Measurements from ENCODE around the gene ZNF283. TPM values are rescaled to one million over a fixed set of nuclear protein-coding genes. Genes with fewer than 3 reads are reported as not detected.
A peak's percentile ranks its signal among the peaks of the same experiment; 100 is the strongest.

Gene ZNF283
- total and polyA plus RNA-seq, 9 of the 15 experiments (the other 6 are each of a cell fraction or from before 2014, with no cell fraction given) = 6.0 to 19.5 (median 9.8) TPM

DNA sequence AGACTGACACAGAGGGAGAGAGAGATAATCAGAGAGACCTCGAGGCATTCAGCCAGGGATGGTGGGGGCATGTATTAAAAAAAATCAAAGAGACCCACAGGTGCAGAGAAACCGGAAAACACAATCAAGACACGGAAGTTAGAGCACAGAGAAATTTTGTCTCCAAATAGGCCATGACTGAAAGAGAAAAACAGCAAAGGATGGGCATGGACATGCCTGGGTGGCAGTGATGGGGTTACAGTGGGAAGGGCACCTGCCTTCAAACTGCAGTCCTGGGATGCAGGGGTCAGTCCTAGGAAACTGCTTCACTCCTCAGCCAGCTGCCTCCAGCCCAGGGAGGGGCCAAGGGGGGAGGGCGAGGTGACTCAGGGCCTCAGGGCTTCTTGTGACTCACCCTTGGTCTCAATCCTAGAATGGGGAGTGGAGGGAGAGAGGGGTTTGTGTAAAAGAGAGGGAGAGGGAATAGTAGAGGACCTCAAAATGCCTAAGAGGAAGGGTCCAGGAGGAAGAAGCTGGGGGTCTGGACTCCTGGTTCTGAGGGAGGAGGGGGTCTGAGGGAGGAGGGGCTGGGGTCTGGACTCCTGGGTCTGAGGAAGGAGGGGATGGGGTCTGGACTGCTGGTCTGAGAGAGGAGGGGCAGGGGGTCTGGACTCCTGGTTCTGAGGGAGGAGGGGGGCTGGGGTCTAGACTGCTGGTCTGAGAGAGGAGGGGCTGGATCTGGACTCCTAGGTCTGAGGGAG, 42.7 kb upstream of the ZNF283 start (continued):
- TF ChIP-seq, protein P1, sequence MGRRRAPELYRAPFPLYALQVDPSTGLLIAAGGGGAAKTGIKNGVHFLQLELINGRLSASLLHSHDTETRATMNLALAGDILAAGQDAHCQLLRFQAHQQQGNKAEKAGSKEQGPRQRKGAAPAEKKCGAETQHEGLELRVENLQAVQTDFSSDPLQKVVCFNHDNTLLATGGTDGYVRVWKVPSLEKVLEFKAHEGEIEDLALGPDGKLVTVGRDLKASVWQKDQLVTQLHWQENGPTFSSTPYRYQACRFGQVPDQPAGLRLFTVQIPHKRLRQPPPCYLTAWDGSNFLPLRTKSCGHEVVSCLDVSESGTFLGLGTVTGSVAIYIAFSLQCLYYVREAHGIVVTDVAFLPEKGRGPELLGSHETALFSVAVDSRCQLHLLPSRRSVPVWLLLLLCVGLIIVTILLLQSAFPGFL (CRISPR knock-in tag; IDR thresholded peaks at IDR 0.05) = no peak
- no peak; the same call in 1 of the 2 replicates for TF ChIP-seq CXXC5 (CRISPR knock-in tag; IDR thresholded peaks at IDR 0.05)
- TF ChIP-seq PCBP1 (IDR thresholded peaks at IDR 0.05; ENCODE audit: low read depth, low read length, poor library complexity, severe bottlenecking) = no peak
- no peak for TF ChIP-seq CBX1 (IDR thresholded peaks at IDR 0.05; ENCODE audit: low read depth)
- TF ChIP-seq, protein P2, sequence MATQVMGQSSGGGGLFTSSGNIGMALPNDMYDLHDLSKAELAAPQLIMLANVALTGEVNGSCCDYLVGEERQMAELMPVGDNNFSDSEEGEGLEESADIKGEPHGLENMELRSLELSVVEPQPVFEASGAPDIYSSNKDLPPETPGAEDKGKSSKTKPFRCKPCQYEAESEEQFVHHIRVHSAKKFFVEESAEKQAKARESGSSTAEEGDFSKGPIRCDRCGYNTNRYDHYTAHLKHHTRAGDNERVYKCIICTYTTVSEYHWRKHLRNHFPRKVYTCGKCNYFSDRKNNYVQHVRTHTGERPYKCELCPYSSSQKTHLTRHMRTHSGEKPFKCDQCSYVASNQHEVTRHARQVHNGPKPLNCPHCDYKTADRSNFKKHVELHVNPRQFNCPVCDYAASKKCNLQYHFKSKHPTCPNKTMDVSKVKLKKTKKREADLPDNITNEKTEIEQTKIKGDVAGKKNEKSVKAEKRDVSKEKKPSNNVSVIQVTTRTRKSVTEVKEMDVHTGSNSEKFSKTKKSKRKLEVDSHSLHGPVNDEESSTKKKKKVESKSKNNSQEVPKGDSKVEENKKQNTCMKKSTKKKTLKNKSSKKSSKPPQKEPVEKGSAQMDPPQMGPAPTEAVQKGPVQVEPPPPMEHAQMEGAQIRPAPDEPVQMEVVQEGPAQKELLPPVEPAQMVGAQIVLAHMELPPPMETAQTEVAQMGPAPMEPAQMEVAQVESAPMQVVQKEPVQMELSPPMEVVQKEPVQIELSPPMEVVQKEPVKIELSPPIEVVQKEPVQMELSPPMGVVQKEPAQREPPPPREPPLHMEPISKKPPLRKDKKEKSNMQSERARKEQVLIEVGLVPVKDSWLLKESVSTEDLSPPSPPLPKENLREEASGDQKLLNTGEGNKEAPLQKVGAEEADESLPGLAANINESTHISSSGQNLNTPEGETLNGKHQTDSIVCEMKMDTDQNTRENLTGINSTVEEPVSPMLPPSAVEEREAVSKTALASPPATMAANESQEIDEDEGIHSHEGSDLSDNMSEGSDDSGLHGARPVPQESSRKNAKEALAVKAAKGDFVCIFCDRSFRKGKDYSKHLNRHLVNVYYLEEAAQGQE (IDR thresholded peaks at IDR 0.05; ENCODE audit: borderline replicate concordance) = peak; percentile 54; the same call in 1 of the 2 replicates
- TF ChIP-seq, protein P2 (CRISPR knock-in tag; IDR thresholded peaks at IDR 0.05; ENCODE audit: low read depth) = no peak
- TF ChIP-seq, protein P3, sequence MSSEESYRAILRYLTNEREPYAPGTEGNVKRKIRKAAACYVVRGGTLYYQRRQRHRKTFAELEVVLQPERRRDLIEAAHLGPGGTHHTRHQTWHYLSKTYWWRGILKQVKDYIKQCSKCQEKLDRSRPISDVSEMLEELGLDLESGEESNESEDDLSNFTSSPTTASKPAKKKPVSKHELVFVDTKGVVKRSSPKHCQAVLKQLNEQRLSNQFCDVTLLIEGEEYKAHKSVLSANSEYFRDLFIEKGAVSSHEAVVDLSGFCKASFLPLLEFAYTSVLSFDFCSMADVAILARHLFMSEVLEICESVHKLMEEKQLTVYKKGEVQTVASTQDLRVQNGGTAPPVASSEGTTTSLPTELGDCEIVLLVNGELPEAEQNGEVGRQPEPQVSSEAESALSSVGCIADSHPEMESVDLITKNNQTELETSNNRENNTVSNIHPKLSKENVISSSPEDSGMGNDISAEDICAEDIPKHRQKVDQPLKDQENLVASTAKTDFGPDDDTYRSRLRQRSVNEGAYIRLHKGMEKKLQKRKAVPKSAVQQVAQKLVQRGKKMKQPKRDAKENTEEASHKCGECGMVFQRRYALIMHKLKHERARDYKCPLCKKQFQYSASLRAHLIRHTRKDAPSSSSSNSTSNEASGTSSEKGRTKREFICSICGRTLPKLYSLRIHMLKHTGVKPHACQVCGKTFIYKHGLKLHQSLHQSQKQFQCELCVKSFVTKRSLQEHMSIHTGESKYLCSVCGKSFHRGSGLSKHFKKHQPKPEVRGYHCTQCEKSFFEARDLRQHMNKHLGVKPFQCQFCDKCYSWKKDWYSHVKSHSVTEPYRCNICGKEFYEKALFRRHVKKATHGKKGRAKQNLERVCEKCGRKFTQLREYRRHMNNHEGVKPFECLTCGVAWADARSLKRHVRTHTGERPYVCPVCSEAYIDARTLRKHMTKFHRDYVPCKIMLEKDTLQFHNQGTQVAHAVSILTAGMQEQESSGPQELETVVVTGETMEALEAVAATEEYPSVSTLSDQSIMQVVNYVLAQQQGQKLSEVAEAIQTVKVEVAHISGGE (CRISPR knock-in tag; IDR thresholded peaks at IDR 0.05) = no peak
- TF ChIP-seq KDM5B (IDR thresholded peaks at IDR 0.05; ENCODE audit: insufficient replicate concordance, low read depth, low read length) = no peak
- no peak for TF ChIP-seq PURB (CRISPR knock-in tag; IDR thresholded peaks at IDR 0.05; ENCODE audit: low read depth)
- 0 out of 2 replicates have a peak, but pooled peaks have one; percentile 44 for TF ChIP-seq ZNF583 (CRISPR knock-in tag; IDR thresholded peaks at IDR 0.05)
- TF ChIP-seq TAF1 (IDR thresholded peaks at IDR 0.05; ENCODE audit: control insufficient read depth, extremely low read depth, insufficient read depth, low read length, severe bottlenecking) = peak; percentile 30
- TF ChIP-seq CHD4 (IDR thresholded peaks at IDR 0.05; ENCODE audit: insufficient read depth, insufficient replicate concordance, low read depth, low read length, poor library complexity, severe bottlenecking) = no peak
- no peak for TF ChIP-seq ZNF584 (CRISPR knock-in tag; IDR thresholded peaks at IDR 0.05; ENCODE audit: low read depth)

Measured in K562 (cell line).